H1 (cell line): ENCODE results near the gene UBQLN1. TPM values are rescaled to one million over a fixed set of nuclear protein-coding genes. Genes with fewer than 3 reads are reported as not detected.
"Not testable (repeated sequence)": the region's sequence is repeated elsewhere in the genome, so short reads cannot be mapped to it uniquely, and the experiment has no call there.

ENCODE experiments used
- CTCF ChIA-PET: fragments of 300-600 bp; sonication (Branson Sonifier 250); formaldehyde crosslinking; loops from one replicate; lab custom pipeline; 2021; ENCODE audit not compliant: partially characterized antibody; lab: Charles Lee
- POLR2A ChIA-PET: fragments of 300-600 bp; sonication (Branson Sonifier 250); formaldehyde crosslinking; loops from one replicate; lab custom pipeline; 2021; ENCODE audit warnings: inconsistent platforms; ENCODE audit not compliant: partially characterized antibody; lab: Charles Lee
- DNase-seq, 2 experiments: peaks; one replicate each; pipeline versions ENCODE4 v3.0.0 to v3.0.0-alpha.2; 2010 to 2022; ENCODE audit warnings: low spot score in 2 of 2, low read depth in 1 of 2, mixed read lengths in 1 of 2
- FAIRE-seq: peaks from 2 replicates; lab custom pipeline; 2011; peaks lifted over from hg19 to GRCh38; lab: Jason Lieb, UNC
- H2AFZ ChIP-seq: 2 replicates; pipeline ENCODE4 v1.8.1; 2012; ENCODE audit warnings: low read length, inconsistent platforms
- H2AK5ac ChIP-seq: 2 replicates; pipeline ENCODE4 v1.6.1; 2013; ENCODE audit warnings: low read depth, low read length
- H2BK120ac ChIP-seq: replicated peaks from 2 replicates; pipeline ENCODE3; 2013; ENCODE audit warnings: low read depth, low read length, inconsistent platforms
- H2BK12ac ChIP-seq: 2 replicates; pipeline ENCODE4 v1.6.1; 2013; ENCODE audit warnings: low read depth, low read length
- H2BK15ac ChIP-seq: 2 replicates; pipeline ENCODE4 v1.6.1; 2013; ENCODE audit warnings: low read length
- H2BK20ac ChIP-seq: 2 replicates; pipeline ENCODE4 v1.6.1; 2013; ENCODE audit warnings: low read length
- H2BK5ac ChIP-seq: 2 replicates; pipeline ENCODE4 v1.6.1; 2013; ENCODE audit warnings: low read depth, low read length
- H3K14ac ChIP-seq: 2 replicates; pipeline ENCODE4 v1.6.1; 2013; ENCODE audit warnings: inconsistent platforms; ENCODE audit not compliant: insufficient read length
- H3K18ac ChIP-seq: 2 replicates; pipeline ENCODE4 v1.6.1; 2013; ENCODE audit warnings: low read length; ENCODE audit errors: extremely low read depth
- H3K23ac ChIP-seq: 2 replicates; pipeline ENCODE4 v1.6.1; 2013; ENCODE audit warnings: inconsistent platforms; ENCODE audit not compliant: insufficient read length
- H3K23me2 ChIP-seq: 2 replicates; pipeline ENCODE4 v1.6.1; 2013; ENCODE audit warnings: low read depth, low read length
- H3K27ac ChIP-seq: 2 replicates; pipeline ENCODE4 v1.6.1; 2011; ENCODE audit warnings: low read depth, low read length, inconsistent platforms
- H3K27me3 ChIP-seq, 4 experiments: replicated peaks in 1 of 4; 1 replicate in 1 of 4; 2 replicates in 3 of 4; pipeline versions ENCODE4 v1.6.1 to v1.8.1; 2011 to 2013; ENCODE audit warnings: low read length in 3 of 4, mild to moderate bottlenecking in 3 of 4, inconsistent platforms in 2 of 4, mixed read lengths in 2 of 4, moderate library complexity in 1 of 4; ENCODE audit not compliant: control insufficient read depth in 3 of 4, insufficient read depth in 3 of 4; ENCODE audit errors: extremely low read depth in 1 of 4
- H3K36me3 ChIP-seq, 4 experiments: 2 replicates each; pipeline versions ENCODE4 v1.6.1 to v1.8.1; 2011 to 2013; ENCODE audit warnings: mild to moderate bottlenecking in 4 of 4, low read length in 3 of 4, moderate library complexity in 2 of 4, control low read depth in 1 of 4, inconsistent platforms in 1 of 4; ENCODE audit not compliant: insufficient read depth in 4 of 4, control insufficient read depth in 2 of 4
- H3K4ac ChIP-seq: replicated peaks from 2 replicates; pipeline ENCODE3; 2013; ENCODE audit warnings: low read length, low read depth, mixed read lengths, inconsistent platforms; ENCODE audit not compliant: insufficient read length
- H3K4me1 ChIP-seq, 4 experiments: replicated peaks in 1 of 4; 1 replicate in 1 of 4; 2 replicates in 3 of 4; pipeline versions ENCODE4 v1.6.1 to v1.8.1; 2011 to 2013; ENCODE audit warnings: low read length in 3 of 4, inconsistent platforms in 2 of 4, mixed read lengths in 1 of 4; ENCODE audit not compliant: insufficient read depth in 4 of 4, control insufficient read depth in 3 of 4
- H3K4me2 ChIP-seq, 2 experiments: 2 replicates each; pipeline versions ENCODE4 v1.6.1 to v1.8.1; 2011 to 2013; ENCODE audit warnings: low read depth in 2 of 2, low read length in 2 of 2, control low read depth in 1 of 2, inconsistent platforms in 1 of 2, mild to moderate bottlenecking in 1 of 2; ENCODE audit not compliant: insufficient read depth in 1 of 2
- H3K4me3 ChIP-seq, 4 experiments: fragments of 200-600, 300-600 bp in 1 of 4; sonication (generic), shearing (Covaris generic), sonication (Bioruptor Twin) in 1 of 4; 2 replicates each; pipeline versions ENCODE4 v1.5.1 to v1.8.1; 2011 to 2016; ENCODE audit warnings: low read length in 4 of 4, low read depth in 3 of 4, control low read depth in 2 of 4, inconsistent platforms in 2 of 4, mild to moderate bottlenecking in 2 of 4, mixed read lengths in 1 of 4, moderate library complexity in 1 of 4; ENCODE audit not compliant: insufficient read depth in 2 of 4; ENCODE audit errors: extremely low read depth in 1 of 4
- H3K56ac ChIP-seq: replicated peaks from 2 replicates; pipeline ENCODE3; 2013; ENCODE audit warnings: low read depth, mild to moderate bottlenecking, mixed read lengths, low read length, inconsistent platforms; ENCODE audit not compliant: insufficient read length
- H3K79me1 ChIP-seq: 2 replicates; pipeline ENCODE4 v1.6.1; 2013; ENCODE audit warnings: low read depth, low read length, control low read depth
- H3K79me2 ChIP-seq, 2 experiments: 2 replicates each; pipeline versions ENCODE4 v1.6.1 to v1.8.1; 2012 to 2013; ENCODE audit warnings: low read length in 2 of 2, mild to moderate bottlenecking in 2 of 2, inconsistent platforms in 1 of 2; ENCODE audit not compliant: insufficient read depth in 2 of 2, control insufficient read depth in 1 of 2
- H3K9ac ChIP-seq, 4 experiments: replicated peaks in 1 of 4; 1 replicate in 1 of 4; 2 replicates in 3 of 4; pipeline versions ENCODE4 v1.6.1 to v1.8.1; 2011 to 2013; ENCODE audit warnings: low read depth in 3 of 4, low read length in 3 of 4, control low read depth in 2 of 4, mild to moderate bottlenecking in 2 of 4, moderate library complexity in 2 of 4, inconsistent platforms in 1 of 4; ENCODE audit errors: extremely low read depth in 1 of 4
- H3K9me3 ChIP-seq, 2 experiments: 2 replicates each; pipeline versions ENCODE4 v1.6.1 to v1.8.1; 2012 to 2013; ENCODE audit warnings: mild to moderate bottlenecking in 2 of 2, moderate library complexity in 2 of 2, control low read depth in 1 of 2, inconsistent platforms in 1 of 2, low read depth in 1 of 2, low read length in 1 of 2, mixed read lengths in 1 of 2; ENCODE audit not compliant: insufficient read depth in 2 of 2
- H4K20me1 ChIP-seq, 2 experiments: replicated peaks in 1 of 2; 2 replicates each; pipeline versions ENCODE3 to v1.8.1; 2011 to 2013; ENCODE audit warnings: inconsistent platforms in 2 of 2, low read length in 2 of 2, mild to moderate bottlenecking in 1 of 2; ENCODE audit not compliant: insufficient read depth in 2 of 2, control insufficient read depth in 1 of 2
- H4K5ac ChIP-seq: 2 replicates; pipeline ENCODE4 v1.6.1; 2013; ENCODE audit warnings: low read length, low read depth, mixed read lengths, inconsistent platforms; ENCODE audit not compliant: insufficient read length
- H4K8ac ChIP-seq: 2 replicates; pipeline ENCODE4 v1.8.0; 2013; ENCODE audit warnings: mild to moderate bottlenecking, moderate library complexity, low read length, inconsistent platforms; ENCODE audit not compliant: insufficient read depth; ENCODE audit errors: extremely low read depth
- H4K91ac ChIP-seq: replicated peaks from 2 replicates; pipeline ENCODE3; 2013; ENCODE audit warnings: low read length, mixed read lengths, inconsistent platforms; ENCODE audit not compliant: insufficient read length
- RAD21 ChIP-seq, 2 experiments: IDR thresholded peaks in 1 of 2; conservative IDR thresholded peaks in 1 of 2; 2 replicates each; pipeline ENCODE4 v1.6.1; 2011; ENCODE audit warnings: low read depth in 2 of 2, low read length in 2 of 2, improper control_type of control experiment in 1 of 2, inconsistent platforms in 1 of 2, mild to moderate bottlenecking in 1 of 2, moderate library complexity in 1 of 2
- WGBS, 2 experiments: shearing (Covaris generic) in 1 of 2; methylation state at CpG; one replicate each; pipeline versions ENCODE4 v1.1.6 to v1.1.7; 2013 to 2015; ENCODE audit warnings: low lambda C conversion rate in 2 of 2, mixed read lengths in 2 of 2, inconsistent platforms in 1 of 2, low coverage in 1 of 2, missing lambda C conversion rate in 1 of 2; ENCODE audit not compliant: insufficient replicate concordance in 2 of 2, insufficient coverage in 1 of 2, insufficient read length in 1 of 2; ENCODE audit errors: extremely low coverage in 1 of 2, missing lambda C conversion rate in 1 of 2; 5-methylcytosine and 5-hydroxymethylcytosine counted together
- polyA plus RNA-seq, 7 experiments: library from polyadenylated mRNA; depleted of rRNA in 3 of 7; stranded (reverse) in 5 of 7; unstranded in 2 of 7; fragments of >200 nt in 5 of 7; fragments of 200-250 nt in 2 of 7; gene quantifications; 1 replicate in 5 of 7; 2 replicates in 1 of 7; 4 replicates in 1 of 7; pipeline versions ENCODE4 v1.2.1 to v1.2.3, GENCODE V29; 2011 to 2013; ENCODE audit warnings: missing spikeins in 2 of 7, mixed read lengths in 2 of 7
- total RNA-seq: library from RNA; stranded (reverse); fragmentation: NEBNext Ultra II Directional; extraction: Animal tissue kit (Norgen Biotek cat#: 25700); gene quantifications from 2 replicates; pipeline ENCODE4 v1.2.1, GENCODE V29; 2021

Gene UBQLN1
- total and polyA plus RNA-seq, 2 of the 8 experiments (the other 6 are each of a cell fraction or from before 2014, with no cell fraction given), result 62.4 to 105 TPM

DNA sequence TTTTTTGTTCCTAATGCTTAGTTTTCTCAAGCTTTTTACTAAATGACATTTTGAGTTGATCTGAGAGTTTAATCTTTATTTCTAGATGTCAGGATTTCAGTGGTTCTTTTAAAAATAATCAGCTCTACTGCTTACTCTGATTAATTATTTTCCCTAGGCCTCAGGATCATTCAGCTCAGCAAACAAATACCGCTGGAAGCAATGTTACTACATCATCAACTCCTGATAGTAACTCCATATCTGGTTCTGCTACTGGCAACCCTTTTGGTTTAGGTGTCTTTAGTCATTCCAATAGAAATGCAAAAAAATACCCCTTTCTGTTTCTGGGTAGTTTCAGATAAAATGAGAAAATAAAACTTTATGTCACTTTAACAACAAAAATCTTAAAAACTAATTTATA lies 90.5 kb downstream of the UBQLN1 start:
- H2AK5ac ChIP-seq, result no peak overlapping the region
- no peak overlapping the region for H3K4me3 ChIP-seq
- H2BK5ac ChIP-seq, result no peak overlapping the region
- H3K27ac ChIP-seq, result no peak overlapping the region
- FAIRE-seq (no peak), DNase-seq (no peak)
- no peak overlapping the region for H2BK120ac ChIP-seq
- no peak overlapping the region for H2BK12ac ChIP-seq
- H2AFZ ChIP-seq, result no peak overlapping the region
- no peak overlapping the region for H3K23ac ChIP-seq
- H4K20me1 ChIP-seq, result no peaks in the 10 kb centered on the region
- no peaks in the 10 kb centered on the region for H3K36me3 ChIP-seq
- no peaks in the 10 kb centered on the region for H3K79me2 ChIP-seq
- H2BK15ac ChIP-seq, result no peak overlapping the region
- no peak overlapping the region for H4K91ac ChIP-seq
- CTCF ChIA-PET, result interaction anchor here (1.1 to 2.7 kb wide), 2 partner anchors 25 to 32 kb away, joined by 3 to 6 read pairs; no protein-coding TSS in a partner anchor
- H3K18ac ChIP-seq, result no peak overlapping the region
- H3K4me2 ChIP-seq, result no peak overlapping the region
- no peaks in the 10 kb centered on the region for H3K23me2 ChIP-seq
- WGBS, 2 experiments, result 96% methylated on average over 1 of the region's 1 CpG; no CpG with 5 or more reads in 1 of the 2 experiments
- no peak overlapping the region for H3K4ac ChIP-seq
- H3K9me3 ChIP-seq, result no peaks in the 10 kb centered on the region
- no peak overlapping the region for H3K14ac ChIP-seq
- H4K5ac ChIP-seq, result no peak overlapping the region
- H3K4me1 ChIP-seq, result peaks cover 0 to 2% (median 0%) of the 10 kb centered on the region in 4 experiments; a peak in 2 of 7 replicates
- H4K8ac ChIP-seq, result no peak overlapping the region
- no peak overlapping the region for H2BK20ac ChIP-seq
- no peaks in the 10 kb centered on the region for H3K27me3 ChIP-seq
- POLR2A ChIA-PET, result no interaction called here
- no peaks in the 10 kb centered on the region for H3K79me1 ChIP-seq
- no peak overlapping the region for H3K9ac ChIP-seq
- no peak for TF ChIP-seq RAD21 (IDR thresholded peaks at IDR 0.05 in 1 of 2, conservative IDR thresholded peaks at IDR 0.05 in 1 of 2; ENCODE audit: low read depth in 2 of 2, low read length in 2 of 2)
- H3K56ac ChIP-seq, result no peak overlapping the region

DNA sequence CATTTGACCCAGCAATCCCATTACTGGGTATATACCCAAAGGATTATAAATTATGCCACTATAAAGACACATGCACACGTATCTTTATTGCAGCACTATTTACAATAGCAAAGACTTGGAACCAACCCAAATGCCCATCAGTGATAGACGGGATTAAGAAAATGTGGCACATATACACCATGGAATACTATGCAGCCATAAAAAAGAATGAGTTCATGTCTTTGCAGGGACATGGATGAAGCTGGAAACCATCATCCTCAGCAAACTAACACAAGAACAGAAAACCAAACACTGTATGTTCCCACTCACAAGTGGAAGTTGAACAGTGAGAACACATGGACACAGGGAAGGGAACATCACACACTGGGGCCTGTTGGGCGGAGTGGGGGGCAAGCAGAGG lies 94.5 kb downstream of the UBQLN1 start:
- H4K5ac ChIP-seq, H3K36me3 ChIP-seq, H3K79me2 ChIP-seq, POLR2A ChIA-PET, H4K8ac ChIP-seq, H2BK15ac ChIP-seq, H3K9me3 ChIP-seq, FAIRE-seq, H3K27me3 ChIP-seq, H2BK12ac ChIP-seq, DNase-seq, H3K79me1 ChIP-seq, H2AFZ ChIP-seq, H2BK120ac ChIP-seq, H3K27ac ChIP-seq, H3K23ac ChIP-seq, H3K4ac ChIP-seq, H3K4me2 ChIP-seq, H3K14ac ChIP-seq, H4K91ac ChIP-seq, H3K18ac ChIP-seq, H2BK5ac ChIP-seq, H2BK20ac ChIP-seq, H3K23me2 ChIP-seq, H4K20me1 ChIP-seq, H3K56ac ChIP-seq, H3K9ac ChIP-seq, H3K4me1 ChIP-seq, H2AK5ac ChIP-seq, H3K4me3 ChIP-seq: not testable (repeated sequence)
- 87% methylated on average over 3 of the region's 3 CpGs; no CpG with 5 or more reads in 1 of the 2 experiments for WGBS, 2 experiments
- CTCF ChIA-PET, result interaction anchor here (1.4 kb wide), 1 partner anchor 22 kb away, joined by 3 read pairs; no protein-coding TSS in a partner anchor
